NCI-H460 (cell line): Measurements from ENCODE around the gene KCTD5. TPM values are rescaled to one million over a fixed set of nuclear protein-coding genes. Genes with fewer than 3 reads are reported as not detected.
"Not testable (repeated sequence)": the region's sequence is repeated elsewhere in the genome, so short reads cannot be mapped to it uniquely, and the experiment has no call there.

Experiments used
- DNase-seq: peaks from one replicate; pipeline ENCODE4 v3.0.0-alpha.2; 2016; ENCODE audit warnings: low read depth; ENCODE audit errors: extremely low read depth
- polyA plus RNA-seq: library from polyadenylated mRNA; depleted of rRNA; stranded (reverse); fragments of >200 nt; gene quantifications from 2 replicates; pipeline ENCODE4 v1.2.3, GENCODE V29; 2014; cell fraction: nucleus; rRNA removed
- total RNA-seq: library from RNA; depleted of rRNA; stranded (reverse); fragments of >200 nt; shearing (Covaris generic); gene quantifications from 2 replicates; pipeline ENCODE4 v1.2.3, GENCODE V29; 2014; rRNA removed

The KCTD5 gene, protein sequence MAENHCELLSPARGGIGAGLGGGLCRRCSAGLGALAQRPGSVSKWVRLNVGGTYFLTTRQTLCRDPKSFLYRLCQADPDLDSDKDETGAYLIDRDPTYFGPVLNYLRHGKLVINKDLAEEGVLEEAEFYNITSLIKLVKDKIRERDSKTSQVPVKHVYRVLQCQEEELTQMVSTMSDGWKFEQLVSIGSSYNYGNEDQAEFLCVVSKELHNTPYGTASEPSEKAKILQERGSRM
- total RNA-seq: 35.4 and 36.4 TPM in 2 replicates
- 30.9 and 38.5 TPM in 2 replicates for polyA plus RNA-seq

DNA sequence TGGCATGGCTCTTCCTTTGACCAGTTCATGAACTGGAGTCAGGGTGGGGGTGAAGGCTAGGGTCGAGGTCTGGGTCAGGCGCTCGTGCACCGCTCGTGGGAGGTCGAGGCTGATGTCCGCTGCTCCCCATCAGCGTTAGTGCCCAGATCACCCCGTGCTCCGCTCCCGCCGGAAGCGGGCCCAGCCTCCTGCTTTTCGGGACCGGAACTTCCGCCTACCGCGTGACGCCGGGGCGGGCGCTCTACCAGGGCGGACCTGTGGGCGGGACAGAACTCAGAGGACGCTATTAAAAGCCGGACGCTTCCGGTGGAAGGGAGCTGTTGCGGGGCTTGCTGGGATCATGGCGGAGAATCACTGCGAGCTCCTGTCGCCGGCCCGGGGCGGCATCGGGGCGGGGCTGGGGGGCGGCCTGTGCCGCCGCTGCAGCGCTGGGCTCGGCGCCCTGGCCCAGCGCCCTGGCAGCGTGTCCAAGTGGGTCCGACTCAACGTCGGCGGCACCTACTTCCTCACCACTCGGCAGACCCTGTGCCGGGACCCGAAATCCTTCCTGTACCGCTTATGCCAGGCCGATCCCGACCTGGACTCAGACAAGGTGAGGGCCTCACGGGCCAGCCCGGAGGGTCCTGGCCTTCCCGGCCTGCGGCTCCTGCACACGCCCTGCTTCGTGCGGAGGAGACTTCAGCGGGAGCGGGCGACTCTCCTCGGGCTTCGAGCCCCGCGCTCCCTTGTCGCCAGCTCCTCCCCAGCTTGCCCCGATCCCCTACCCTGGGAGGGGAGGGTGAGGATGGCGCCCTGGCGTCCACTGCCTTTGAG is at the start of gene KCTD5:
Gene KCTD5, plus strand, starts transcription at position 315 of the 813 bp plus-strand sequence. Its CDS starts 26 bp downstream, at position 341.
- peak; percentile 93 for DNase-seq

DNA sequence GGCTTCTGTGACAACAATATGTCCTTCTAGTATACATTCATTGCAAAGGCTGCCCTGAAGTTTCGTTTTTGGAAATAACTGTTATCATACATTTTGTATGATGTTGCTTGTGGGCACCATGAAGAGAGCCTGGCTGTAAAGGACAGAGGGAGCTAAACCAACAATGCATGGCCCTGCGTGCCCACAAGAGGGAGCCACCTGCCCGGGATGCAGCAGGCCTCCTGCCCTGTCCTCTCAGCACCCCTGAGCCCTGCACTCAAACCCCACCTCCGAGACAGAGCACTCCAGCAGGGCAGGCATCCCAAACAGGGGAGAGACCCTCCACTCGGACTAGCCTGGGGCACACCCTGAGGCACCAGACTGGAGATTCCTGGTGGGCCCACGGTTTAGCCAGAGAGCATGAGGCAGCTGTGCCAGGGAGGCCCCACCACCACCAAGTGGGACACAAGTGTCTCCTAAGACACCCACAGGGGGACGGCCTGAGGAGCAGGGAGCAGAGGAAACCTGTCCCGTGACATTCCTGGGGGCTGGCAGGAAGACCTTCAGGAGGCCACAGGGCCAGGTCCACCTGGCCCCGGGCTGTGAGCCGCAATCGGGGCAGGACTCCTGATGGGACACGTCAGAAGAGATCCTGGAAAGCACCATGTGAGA is 43.1 kb upstream of the KCTD5 start:
- not testable (repeated sequence) for DNase-seq

DNA sequence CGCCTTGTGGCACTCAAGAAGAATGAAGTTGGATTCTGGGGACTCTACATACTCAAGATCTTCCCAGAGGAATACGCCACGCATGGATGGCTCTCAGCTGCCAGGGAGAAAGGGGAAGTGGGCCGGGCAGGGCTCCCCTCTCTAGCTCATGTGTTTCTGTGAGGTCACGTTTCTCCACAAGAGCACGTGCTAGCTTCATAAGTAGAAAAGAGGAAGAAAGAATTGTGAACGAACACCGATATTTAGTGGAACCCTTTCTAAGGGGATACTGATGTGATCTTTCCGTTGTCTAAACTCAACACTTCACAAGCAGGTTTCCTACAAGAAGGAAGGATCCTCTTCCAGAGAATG is 42.6 kb upstream of the KCTD5 start:
- not testable (repeated sequence) for DNase-seq

DNA sequence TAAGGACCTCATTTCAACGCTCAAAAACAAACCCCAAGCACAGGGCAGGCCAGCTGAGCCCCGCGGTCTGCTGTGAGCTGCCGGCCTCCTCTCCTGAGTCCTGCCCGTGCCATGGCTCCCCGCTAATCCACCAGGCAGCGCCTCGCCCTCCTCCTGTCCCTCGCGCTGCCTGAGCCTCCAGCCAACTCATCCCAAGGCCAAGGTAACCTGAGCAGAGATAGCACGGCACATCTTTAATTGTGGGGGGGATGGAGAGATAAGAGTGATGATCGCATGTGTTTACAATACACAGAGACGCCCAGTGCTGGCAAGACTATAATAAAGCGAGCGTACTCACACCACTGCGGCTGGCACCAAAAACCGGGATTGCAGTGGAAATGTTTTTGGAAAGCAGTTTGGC is 39.8 kb upstream of the KCTD5 start:
- not testable (repeated sequence) for DNase-seq

DNA sequence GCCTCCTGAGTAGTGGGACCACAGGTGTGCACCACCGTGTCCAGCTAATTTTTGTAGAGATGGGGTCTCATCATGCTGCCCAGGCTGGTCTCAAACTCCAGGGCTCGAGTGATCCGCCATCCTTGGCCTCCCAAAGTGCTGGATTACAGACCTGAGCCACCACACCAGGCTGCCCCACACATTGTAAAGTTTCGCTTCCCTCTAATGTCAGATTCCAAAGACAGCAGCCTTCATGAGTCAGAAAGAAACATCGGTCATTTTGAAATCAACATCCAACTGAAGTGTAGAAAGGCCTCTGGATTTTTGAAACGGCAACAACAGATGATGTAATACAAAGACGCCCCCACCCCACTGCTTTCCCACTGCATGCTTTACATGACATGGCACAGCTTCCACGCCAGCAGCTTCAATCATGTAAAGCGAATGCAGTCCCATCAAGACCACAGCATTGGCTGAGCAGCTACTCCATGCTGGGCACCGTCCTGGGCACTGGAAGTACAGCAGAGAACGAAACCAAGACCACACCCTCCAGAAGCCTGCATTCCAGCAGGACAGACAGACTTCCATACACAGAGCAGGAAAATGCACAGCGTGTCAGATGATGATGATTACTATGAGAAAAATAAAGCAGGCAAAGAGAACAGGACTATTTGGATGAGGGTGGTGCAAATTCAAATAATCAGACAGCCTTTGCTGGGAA is 37.4 kb upstream of the KCTD5 start:
- DNase-seq: not testable (repeated sequence)

DNA sequence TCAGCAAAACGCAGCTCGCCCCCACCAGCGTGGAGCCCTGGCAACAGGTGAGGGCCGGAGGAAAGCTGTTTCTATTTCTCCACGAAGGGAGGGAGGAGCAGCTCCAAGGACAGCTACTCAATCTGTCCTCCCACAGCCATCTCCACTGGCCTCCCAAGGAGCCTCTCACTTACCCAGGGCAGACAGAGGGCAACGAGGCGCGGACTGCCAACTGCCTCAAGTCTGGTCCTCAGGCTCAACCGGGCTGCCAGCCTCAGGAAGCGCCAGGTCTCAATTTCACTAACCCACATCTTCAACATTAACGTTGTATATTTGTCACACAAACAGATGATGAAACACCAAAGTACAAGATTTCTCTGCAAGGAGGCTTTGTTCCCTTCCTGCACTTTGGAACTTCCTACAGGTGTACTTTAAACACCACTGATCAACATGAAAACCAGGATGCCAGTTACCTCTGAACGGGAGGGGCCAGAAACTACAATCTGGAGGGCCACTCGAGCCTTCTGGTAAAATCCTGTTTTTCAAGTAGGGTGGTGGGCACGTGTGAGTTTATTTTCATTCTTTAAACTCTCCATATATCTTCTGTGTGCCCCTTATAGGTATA is 31.0 kb upstream of the KCTD5 start:
- not testable (repeated sequence) for DNase-seq

DNA sequence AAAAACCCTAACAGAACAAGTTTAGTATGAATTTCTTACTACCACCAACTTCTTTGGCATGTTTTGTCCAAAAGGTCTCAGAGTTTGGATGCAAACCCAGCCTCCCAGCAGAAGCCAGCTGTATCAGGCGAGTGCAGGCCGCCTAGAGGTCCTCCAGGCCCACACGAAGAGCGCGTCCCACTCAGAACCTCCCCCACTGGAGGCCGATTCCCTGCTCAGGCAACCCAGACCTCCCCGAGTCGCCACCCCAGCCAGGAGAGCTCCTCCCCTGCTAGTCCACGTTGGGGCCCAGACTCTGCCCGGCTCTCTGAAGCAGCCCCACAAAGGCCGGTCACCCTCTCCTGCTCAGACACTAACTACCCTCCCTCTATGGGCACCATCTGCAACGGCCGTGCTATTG is 28.4 kb upstream of the KCTD5 start:
- DNase-seq: not testable (repeated sequence)

DNA sequence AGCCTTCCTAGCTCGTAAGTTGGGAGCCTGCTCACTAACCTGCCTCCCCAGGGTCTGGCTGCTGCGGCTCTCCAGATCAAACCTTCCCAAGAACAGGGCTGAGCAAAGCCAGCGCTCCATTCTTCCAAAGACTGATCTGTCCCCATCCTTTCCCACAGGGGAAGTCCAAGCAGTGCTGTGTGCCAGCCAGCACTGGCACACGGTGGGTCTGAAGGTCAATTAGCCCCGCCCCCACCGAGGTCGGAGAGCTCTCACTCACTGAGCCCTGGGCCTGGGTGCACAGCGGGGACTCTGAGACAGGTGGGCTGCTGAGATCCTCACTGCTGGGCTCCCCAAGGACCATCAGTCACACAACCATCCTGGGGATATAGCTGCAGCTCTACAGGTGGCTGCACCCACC is 27.4 kb upstream of the KCTD5 start:
- not testable (repeated sequence) for DNase-seq

DNA sequence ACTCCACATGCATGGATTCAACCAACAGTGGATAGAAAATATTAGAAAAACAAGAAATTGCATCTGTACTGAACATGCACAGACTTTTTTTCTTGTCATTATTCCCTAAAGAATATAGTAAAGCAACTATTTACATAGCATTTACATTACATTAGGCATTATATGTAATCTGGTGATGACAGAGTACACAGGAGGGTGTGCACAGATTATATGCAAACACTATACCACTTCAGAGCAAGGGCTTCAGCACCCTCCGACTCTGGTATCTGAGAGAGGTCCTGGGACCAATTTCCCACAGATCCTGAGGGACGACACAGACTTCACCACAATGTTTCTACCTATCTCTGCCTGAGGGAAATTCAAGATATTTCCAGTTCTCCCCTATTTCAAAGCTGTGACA is 25.3 kb upstream of the KCTD5 start:
- no peak for DNase-seq

DNA sequence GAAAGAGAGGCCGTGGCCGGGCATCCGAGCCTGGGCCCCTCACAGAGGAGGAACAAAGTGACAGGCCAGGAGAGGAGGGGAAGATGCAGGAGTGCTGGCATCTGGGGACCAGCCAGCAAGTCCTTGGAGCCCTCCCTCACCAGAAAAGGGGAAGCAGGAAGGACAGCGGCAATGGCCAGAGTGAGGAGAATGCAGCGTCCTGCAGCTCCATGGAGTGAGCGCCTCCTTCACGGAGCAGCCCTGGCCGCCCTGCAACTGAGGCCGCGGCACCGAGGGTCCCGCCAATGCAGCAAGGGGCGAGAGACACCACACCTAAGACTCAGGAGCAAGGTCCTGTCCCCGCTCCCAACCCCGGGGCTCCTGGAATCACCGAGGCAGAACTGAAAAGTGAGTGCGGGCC is 24.5 kb upstream of the KCTD5 start:
- DNase-seq: not testable (repeated sequence)

DNA sequence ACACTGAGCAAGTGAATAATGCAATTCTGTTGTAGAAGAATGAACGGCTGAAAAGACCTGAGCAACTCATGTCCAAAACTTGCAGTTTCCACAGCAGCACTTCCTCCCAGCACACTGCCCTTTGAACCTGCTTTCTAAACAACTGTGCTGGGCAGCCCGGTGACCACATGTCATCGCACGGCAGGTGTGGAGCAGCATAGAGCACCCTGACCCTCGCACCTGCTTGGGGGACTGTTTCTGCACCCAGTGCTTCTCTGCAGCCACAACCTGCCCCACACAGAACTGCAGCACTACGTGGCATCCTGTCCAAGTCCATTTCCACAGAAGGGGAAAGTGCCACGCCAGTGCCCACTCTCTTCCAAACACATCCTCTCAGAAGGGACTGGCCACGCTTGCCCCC is 22.8 kb upstream of the KCTD5 start:
- DNase-seq: not testable (repeated sequence)

DNA sequence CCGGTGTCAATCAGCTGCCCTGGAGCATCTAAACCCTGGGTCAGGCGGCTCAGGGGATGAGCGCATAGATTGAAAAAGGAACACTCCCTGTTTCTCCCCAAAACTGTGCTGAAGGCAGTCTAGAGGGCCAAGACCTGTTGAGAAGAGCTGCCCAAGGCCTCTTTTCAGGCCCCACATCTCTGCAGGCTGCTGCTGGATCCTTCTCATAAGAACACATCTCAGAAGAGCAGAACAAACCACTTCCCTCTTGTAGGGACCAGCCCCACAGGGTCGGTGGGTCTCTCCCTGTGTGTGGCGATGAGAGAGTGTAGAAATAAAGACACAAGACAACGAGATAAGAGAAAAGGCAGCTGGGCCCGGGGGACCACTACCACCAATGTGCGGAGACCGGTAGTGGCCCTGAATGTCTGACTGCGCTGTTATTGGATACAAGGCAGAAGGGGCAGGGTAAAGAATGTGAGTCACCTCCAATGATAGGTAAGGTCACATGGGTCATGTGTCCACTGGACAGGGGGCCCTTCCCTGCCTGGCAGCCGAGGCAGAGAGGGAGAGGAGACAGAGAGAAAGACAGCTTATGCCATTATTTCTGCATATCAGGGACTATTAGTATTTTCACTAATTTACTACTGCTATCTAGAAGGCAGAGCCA is 22.2 kb upstream of the KCTD5 start:
- DNase-seq: not testable (repeated sequence)

DNA sequence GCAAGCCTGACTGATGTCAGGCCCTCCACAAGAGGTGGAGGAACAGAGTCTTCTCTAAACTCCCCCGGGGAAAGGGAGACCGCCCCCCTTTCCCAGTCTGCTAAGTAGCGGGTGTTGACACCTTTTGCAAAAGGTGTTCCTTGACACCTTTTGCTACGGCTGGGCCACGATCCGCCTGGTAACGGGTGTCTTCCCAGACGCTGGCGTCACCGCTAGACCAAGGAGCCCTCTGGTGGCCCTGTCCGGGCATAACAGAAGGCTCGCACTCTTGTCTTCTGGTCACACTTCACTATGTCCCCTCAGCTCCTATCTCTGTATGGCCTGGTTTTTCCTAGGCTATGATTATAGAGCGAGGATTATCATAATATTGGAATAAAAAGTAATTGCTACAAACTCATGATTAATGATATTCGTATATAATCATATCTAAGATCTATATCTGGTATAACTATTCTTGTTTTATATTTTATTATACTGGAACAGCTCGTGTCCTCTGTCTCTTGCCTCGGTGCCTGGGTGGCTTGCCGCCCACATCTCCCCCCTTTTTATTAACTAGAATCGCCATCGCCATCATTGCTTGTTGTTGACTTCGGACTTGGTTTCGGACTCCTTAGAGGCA is 21.5 kb upstream of the KCTD5 start:
- not testable (repeated sequence) for DNase-seq

DNA sequence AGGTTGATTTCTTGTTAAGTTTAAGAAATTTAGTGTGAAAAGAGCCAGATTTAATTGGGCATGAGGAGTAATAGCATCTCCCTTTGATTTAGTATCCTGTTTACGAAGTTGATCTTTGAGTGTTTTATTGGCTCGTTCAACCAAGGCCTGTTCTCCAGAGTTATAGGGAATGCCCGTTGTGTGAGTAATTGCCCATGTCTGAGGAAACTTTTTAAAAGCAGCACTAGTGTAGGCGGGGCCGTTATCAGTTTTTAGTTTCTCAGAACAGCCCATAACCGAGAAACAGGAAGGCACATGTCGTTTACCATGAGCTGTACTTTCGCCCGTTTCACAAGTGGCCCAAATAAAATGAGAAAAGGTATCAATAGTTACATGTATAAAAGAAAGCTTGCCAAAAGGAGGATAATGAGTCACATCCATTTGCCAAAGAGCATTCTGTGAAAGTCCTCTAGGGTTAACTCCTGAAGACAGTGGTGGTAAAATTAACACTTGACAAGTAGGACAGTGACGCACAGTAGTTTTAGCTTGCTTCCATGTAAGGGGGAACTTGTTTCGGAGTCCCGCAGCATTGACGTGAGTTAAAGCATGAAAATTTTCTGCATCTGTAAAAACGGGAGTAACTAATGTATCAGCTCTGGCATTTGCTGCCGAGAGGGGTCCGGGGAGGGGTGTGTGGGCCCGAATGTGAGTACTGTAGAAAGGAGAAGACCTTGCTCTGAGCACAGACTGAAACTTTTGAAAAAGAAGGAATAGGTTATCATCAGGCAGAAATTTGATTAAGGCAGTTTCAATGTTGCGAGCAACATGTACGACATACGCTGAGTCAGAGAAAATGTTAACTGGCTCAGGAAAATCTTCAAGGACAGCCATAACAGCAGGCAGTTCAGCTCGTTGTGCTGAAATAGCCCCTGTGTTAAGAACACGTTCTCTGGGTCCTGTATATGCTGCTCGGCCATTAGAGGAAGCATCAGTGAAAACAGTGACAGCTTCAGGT is 18.5 kb upstream of the KCTD5 start:
- no peak for DNase-seq

DNA sequence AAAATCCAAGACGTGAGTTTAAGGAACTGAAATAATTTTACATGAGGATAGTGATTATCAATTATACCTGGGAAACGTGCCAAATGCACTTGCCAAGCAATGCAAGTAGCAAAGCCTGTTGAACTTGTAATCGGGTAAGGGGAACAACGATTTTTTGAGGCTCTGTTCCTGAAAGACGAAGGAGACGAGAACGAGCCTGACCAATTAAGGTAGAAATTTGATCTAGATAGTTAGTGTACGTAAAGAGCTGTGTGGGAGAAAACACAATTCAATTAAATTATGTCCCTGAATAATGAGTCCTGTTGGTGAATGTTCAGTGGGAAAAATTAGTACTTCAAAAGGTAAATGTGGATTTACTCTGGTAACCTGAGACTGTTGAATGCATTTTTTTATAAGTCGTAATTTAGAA is 17.7 kb upstream of the KCTD5 start:
- no peak for DNase-seq

DNA sequence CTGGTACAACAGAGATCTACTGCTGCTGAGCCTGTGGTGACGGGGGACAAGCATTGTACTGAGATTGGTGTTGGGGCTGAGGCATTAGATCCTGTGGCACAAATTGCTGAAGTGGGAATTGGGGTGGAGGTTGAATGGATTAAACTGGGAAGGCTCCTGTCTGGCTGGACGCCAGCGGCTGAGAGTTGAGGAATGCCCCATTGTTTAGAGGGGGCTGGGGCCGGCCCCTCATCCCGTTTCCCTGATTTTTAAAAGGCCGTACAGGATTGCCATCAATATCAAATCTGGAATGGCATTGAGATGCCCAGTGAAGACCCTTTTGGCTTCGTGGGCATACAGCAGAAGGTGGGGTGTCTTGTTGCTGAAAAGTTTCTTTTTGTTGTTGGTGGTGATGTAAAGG is 15.7 kb upstream of the KCTD5 start:
- DNase-seq: not testable (repeated sequence)

DNA sequence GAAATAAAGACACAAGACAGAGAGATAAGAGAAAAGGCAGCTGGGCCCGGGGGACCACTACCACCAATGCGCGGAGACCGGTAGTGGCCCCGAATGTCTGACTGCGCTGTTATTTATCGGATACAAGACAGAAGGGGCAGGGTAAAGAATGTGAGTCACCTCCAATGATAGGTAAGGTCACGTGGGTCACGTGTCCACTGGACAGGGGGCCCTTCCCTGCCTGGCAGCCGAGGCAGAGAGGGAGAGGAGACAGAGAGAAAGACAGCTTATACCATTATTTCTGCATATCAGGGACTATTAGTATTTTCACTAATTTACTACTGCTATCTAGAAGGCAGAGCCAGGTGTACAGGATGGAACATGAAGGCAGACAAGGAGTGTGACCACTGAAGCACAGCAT is 12.7 kb upstream of the KCTD5 start:
- not testable (repeated sequence) for DNase-seq

DNA sequence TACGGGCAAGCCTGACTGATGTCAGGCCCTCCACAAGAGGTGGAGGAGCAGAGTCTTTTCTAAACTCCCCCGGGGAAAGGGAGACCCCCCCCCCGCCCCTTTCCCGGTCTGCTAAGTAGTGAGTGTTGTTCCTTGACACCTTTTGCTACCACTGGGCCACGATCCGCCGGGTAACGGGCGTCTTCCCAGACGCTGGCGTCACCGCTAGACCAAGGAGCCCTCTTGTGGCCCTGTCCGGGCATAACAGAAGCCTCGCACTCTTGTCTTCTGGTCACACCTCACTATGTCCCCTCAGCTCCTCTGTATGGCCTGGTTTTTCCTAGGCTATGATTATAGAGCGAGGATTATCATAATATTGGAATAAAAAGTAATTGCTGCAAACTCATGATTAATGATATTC is 12.3 kb upstream of the KCTD5 start:
- not testable (repeated sequence) for DNase-seq
